IgD-negative memory B cell (primary cell): ENCODE data around the gene FLNC. TPM values are rescaled to one million over a fixed set of nuclear protein-coding genes. Genes with fewer than 3 reads are reported as not detected.

ENCODE experiments used
- H3K27ac Mint-ChIP-seq, 3 donors: one replicate each; pipeline ENCODE4 v1.8.0; 2020 to 2022; ENCODE audit warnings: mild to moderate bottlenecking in 3 of 3, mixed read lengths in 3 of 3, moderate library complexity in 1 of 3
- H3K27me3 Mint-ChIP-seq: one replicate; pipeline ENCODE4 v1.8.0; 2021; ENCODE audit warnings: mixed read lengths
- H3K36me3 Mint-ChIP-seq: one replicate; pipeline ENCODE4 v1.8.0; 2020; ENCODE audit warnings: mild to moderate bottlenecking, mixed read lengths
- H3K4me1 Mint-ChIP-seq, 3 donors: one replicate each; pipeline ENCODE4 v1.8.0; 2020 to 2022; ENCODE audit warnings: mixed read lengths in 3 of 3, mild to moderate bottlenecking in 1 of 3
- H3K4me3 Mint-ChIP-seq, 4 donors: one replicate each; pipeline ENCODE4 v1.8.0; 2020 to 2022; ENCODE audit warnings: mild to moderate bottlenecking in 4 of 4, mixed read lengths in 4 of 4, moderate library complexity in 3 of 4
- H3K9me3 Mint-ChIP-seq, 3 donors: one replicate each; pipeline ENCODE4 v1.8.0; 2020 to 2021; ENCODE audit warnings: mixed read lengths in 3 of 3, mild to moderate bottlenecking in 1 of 3
- polyA plus RNA-seq: library from polyadenylated mRNA; unstranded; fragments of 300-500 nt; fragmentation: Illumina TruSeq; gene quantifications from one replicate; pipeline ENCODE4 v1.2.3, GENCODE V29; 2021

The FLNC gene
- polyA plus RNA-seq, 1 donor from 2014 or later, result not detected

GRCh38 chr7:128886391-128887168 lies 56.4 kb downstream of the FLNC start:
- Mint-ChIP-seq H3K36me3 (no peaks in the 10 kb centered on the region), H3K9me3 (no peaks in the 10 kb centered on the region), H3K4me3 (no peak overlapping the region), H3K4me1 (peaks cover 3 to 6% (median 4%) of the 10 kb centered on the region in 3 donors), H3K27ac (no peak overlapping the region), H3K27me3 (peaks cover 5% of the 10 kb centered on the region)

GRCh38 chr7:128887169-128888038 lies 57.2 kb downstream of the FLNC start:
- Mint-ChIP-seq H3K36me3 (no peaks in the 10 kb centered on the region), H3K4me3 (no peak overlapping the region), H3K27ac (no peak overlapping the region), H3K27me3 (peaks cover 9% of the 10 kb centered on the region), H3K4me1 (peaks cover 3 to 6% (median 4%) of the 10 kb centered on the region in 3 donors), H3K9me3 (no peaks in the 10 kb centered on the region)

- H3K4me1 Mint-ChIP-seq, result peaks cover 3 to 5% (median 4%) of the 10 kb centered on the region in 3 donors
- H3K27me3 Mint-ChIP-seq, result peaks cover 9% of the 10 kb centered on the region
- H3K27ac Mint-ChIP-seq, result no peak overlapping the region
- no peak overlapping the region for H3K4me3 Mint-ChIP-seq
- H3K9me3 Mint-ChIP-seq, result no peaks in the 10 kb centered on the region
- no peaks in the 10 kb centered on the region for H3K36me3 Mint-ChIP-seq
Observed at GRCh38 chr7:128888039-128888755, 58.0 kb downstream of the FLNC start.

DNA sequence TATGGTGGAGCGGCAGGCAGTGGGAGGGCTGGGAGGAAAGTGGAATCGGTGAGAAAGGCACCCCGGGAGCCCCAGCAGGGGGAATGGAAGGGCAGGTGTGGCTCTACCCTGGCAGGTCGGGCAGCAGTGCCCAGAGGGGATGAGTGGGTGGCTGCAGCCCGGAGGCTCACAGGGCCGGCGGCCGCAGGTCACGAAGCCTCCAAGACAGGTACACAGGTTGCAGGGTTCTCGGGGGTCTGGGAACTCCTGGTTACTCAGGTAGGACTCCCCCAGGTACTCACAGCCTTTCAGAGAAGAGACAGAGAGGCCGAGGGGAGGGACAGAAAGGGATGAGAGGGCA lies 58.5 kb downstream of the FLNC start:
- Mint-ChIP-seq H3K4me1 (peaks cover 0 to 3% (median under 1%) of the 10 kb centered on the region in 3 donors), H3K27ac (no peak overlapping the region), H3K4me3 (no peak overlapping the region), H3K27me3 (peaks cover 9% of the 10 kb centered on the region), H3K36me3 (no peaks in the 10 kb centered on the region), H3K9me3 (no peaks in the 10 kb centered on the region)

DNA sequence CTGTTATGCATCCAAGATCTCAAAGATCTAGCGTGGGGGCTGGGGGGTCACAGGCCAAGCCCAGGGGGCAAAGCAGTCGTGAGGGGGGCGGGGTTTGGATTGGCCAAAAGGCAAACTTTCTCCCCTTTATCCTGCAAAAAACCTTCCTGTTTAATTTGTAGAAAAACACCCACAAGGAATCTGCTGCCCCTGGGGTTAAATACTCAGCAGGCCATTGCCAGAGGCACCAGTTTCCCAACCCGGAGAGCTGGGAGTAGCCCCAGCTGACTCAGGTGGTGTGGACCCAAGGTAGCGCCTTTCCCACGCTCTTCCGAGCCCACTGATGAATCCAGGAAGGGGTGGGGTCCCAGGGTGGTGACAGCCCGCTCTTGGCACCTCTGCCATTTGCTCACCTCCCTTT lies 58.9 kb downstream of the FLNC start:
- peak overlapping the region in 1 of 3 donors; percentile 40 for H3K27ac Mint-ChIP-seq
- H3K4me1 Mint-ChIP-seq, result peaks cover 0 to 2% (median 0%) of the 10 kb centered on the region in 3 donors
- peaks cover 9% of the 10 kb centered on the region for H3K27me3 Mint-ChIP-seq
- H3K9me3 Mint-ChIP-seq, result no peaks in the 10 kb centered on the region
- H3K36me3 Mint-ChIP-seq, result no peaks in the 10 kb centered on the region
- no peak overlapping the region for H3K4me3 Mint-ChIP-seq

DNA sequence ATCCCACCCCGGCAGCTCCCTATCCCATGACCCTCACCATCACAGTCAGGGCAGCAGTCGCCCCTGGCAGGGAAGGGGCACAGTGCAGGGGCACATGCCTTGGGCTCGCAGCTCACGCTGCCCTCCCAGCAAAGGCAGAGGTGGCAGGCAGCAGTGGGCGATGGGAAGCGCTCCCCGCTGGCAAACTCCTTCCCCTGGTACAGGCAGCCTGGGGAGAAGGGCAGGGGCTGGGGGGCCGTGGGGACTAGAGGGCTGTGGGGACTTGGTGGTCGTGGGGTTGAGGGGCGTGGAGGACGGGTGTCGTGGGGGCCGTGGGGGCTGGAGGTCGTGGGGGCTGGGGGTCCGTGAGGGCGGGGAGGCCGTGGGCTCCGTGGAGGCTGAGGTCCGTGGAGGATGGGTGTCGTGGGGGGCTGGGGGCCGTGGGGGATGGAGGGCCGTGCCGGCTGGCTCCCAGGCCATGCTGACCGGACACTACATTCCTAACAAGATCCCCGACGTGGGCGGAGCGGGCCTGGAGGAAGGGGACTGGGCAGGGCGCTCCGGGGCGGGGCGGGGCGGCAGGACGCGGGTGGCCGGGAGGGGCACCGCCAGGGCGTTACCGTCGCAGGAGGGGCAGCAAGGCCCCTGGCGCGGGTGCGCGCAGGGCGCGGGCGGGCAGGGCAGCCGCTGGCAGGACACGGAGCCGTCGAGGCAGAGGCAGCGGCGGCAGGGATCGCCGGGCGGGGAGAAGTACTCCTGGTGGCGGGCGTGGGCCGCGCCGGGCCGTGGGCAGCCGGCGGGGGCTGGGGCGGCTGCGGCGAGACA lies 60.3 kb downstream of the FLNC start:
- no peak overlapping the region for H3K27ac Mint-ChIP-seq
- H3K27me3 Mint-ChIP-seq, result peaks cover 9% of the 10 kb centered on the region
- peak overlapping the region in 2 of 4 donors; percentile 51 to 72 for H3K4me3 Mint-ChIP-seq
- no peaks in the 10 kb centered on the region for H3K36me3 Mint-ChIP-seq
- H3K4me1 Mint-ChIP-seq, result no peaks in the 10 kb centered on the region
- H3K9me3 Mint-ChIP-seq, result no peaks in the 10 kb centered on the region

GRCh38 chr7:128891110-128891941 lies 61.1 kb downstream of the FLNC start:
- no peaks in the 10 kb centered on the region for H3K9me3 Mint-ChIP-seq
- H3K4me1 Mint-ChIP-seq, result no peaks in the 10 kb centered on the region
- peak overlapping the region in 2 of 4 donors; percentile 65 for H3K4me3 Mint-ChIP-seq
- H3K36me3 Mint-ChIP-seq, result no peaks in the 10 kb centered on the region
- peaks cover 7% of the 10 kb centered on the region for H3K27me3 Mint-ChIP-seq
- H3K27ac Mint-ChIP-seq, result no peak overlapping the region

GRCh38 chr7:128891942-128892269 lies 61.7 kb downstream of the FLNC start:
- Mint-ChIP-seq H3K27me3 (peaks cover 7% of the 10 kb centered on the region), H3K36me3 (no peaks in the 10 kb centered on the region), H3K9me3 (peaks cover 0 to 1% (median 0%) of the 10 kb centered on the region in 3 donors), H3K4me3 (peak overlapping the region in 2 of 4 donors; percentile 65), H3K4me1 (no peaks in the 10 kb centered on the region), H3K27ac (no peak overlapping the region)

GRCh38 chr7:128892521-128893250 lies 62.5 kb downstream of the FLNC start:
- peaks cover 7% of the 10 kb centered on the region for H3K27me3 Mint-ChIP-seq
- H3K36me3 Mint-ChIP-seq, result no peaks in the 10 kb centered on the region
- H3K27ac Mint-ChIP-seq, result no peak overlapping the region
- H3K9me3 Mint-ChIP-seq, result peaks cover 0 to 2% (median 0%) of the 10 kb centered on the region in 3 donors
- peak overlapping the region in 1 of 4 donors; percentile 59 for H3K4me3 Mint-ChIP-seq
- H3K4me1 Mint-ChIP-seq, result no peaks in the 10 kb centered on the region

GRCh38 chr7:128893251-128894100 lies 63.3 kb downstream of the FLNC start:
- Mint-ChIP-seq H3K4me3 (no peak overlapping the region), H3K27ac (no peak overlapping the region), H3K9me3 (peaks cover 0 to 6% (median 3%) of the 10 kb centered on the region in 3 donors), H3K27me3 (peaks cover 7% of the 10 kb centered on the region), H3K36me3 (no peaks in the 10 kb centered on the region), H3K4me1 (no peaks in the 10 kb centered on the region)

DNA sequence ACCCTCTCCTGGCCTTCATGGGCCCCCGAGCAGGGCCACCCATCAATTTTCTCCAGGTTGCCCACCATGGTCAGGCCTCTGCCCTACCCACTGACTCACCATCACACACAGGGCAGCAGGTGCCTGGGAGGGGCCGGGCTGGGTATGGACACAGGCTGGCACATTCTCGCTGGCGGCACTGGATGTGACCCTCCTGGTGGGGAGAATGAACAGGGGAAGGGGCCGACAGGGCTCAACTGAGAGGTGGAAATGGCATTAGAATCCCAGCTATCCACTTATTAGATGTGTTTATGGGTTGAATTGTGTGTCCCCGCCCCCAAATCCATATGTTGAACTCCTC lies 63.9 kb downstream of the FLNC start:
- Mint-ChIP-seq H3K4me3 (no peak overlapping the region), H3K4me1 (no peaks in the 10 kb centered on the region), H3K27ac (no peak overlapping the region), H3K27me3 (peaks cover 9% of the 10 kb centered on the region), H3K36me3 (no peaks in the 10 kb centered on the region), H3K9me3 (peaks cover 0 to 8% (median 4%) of the 10 kb centered on the region in 3 donors)

- Mint-ChIP-seq H3K9me3 (peaks cover 0 to 8% (median 4%) of the 10 kb centered on the region in 3 donors), H3K4me3 (no peak overlapping the region), H3K27me3 (peaks cover 6% of the 10 kb centered on the region), H3K27ac (no peak overlapping the region), H3K4me1 (no peaks in the 10 kb centered on the region), H3K36me3 (no peaks in the 10 kb centered on the region)
Observed at GRCh38 chr7:128895320-128895719, 65.1 kb downstream of the FLNC start.

GRCh38 chr7:128899392-128899791 lies 69.2 kb downstream of the FLNC start:
- H3K4me1 Mint-ChIP-seq, result no peaks in the 10 kb centered on the region
- peaks cover 2% of the 10 kb centered on the region for H3K27me3 Mint-ChIP-seq
- H3K9me3 Mint-ChIP-seq, result peaks cover 0 to 11% (median 4%) of the 10 kb centered on the region in 3 donors
- H3K27ac Mint-ChIP-seq, result no peak overlapping the region
- no peaks in the 10 kb centered on the region for H3K36me3 Mint-ChIP-seq
- H3K4me3 Mint-ChIP-seq, result no peak overlapping the region
